Stromal cell of bone marrow (primary cell): ENCODE measurements around the gene PDE4D.
A peak's percentile ranks its signal among the peaks of the same experiment; 100 is the strongest.

Source experiments
- DNase-seq: peaks from one replicate; pipeline ENCODE4 v3.0.0-alpha.2; 2012; ENCODE audit warnings: low read depth

Gene PDE4D

GRCh38 chr5:58925627-58926540, 967.6 kb downstream of the PDE4D start:
- DNase-seq = no peak

- DNase-seq = peak; percentile 58
Measured at GRCh38 chr5:58924306-58924705, 969.2 kb downstream of the PDE4D start.

- DNase-seq = no peak
Measured at GRCh38 chr5:58923355-58923754, 970.2 kb downstream of the PDE4D start.

GRCh38 chr5:58922461-58923171, 970.9 kb downstream of the PDE4D start:
- DNase-seq = peak; percentile 66

GRCh38 chr5:58921159-58921558, 972.4 kb downstream of the PDE4D start:
- DNase-seq = no peak

- no peak for DNase-seq
Measured at GRCh38 chr5:58919833-58920232, 973.7 kb downstream of the PDE4D start.
